ENCODE measurements around the gene H1-8. TPM values are rescaled to one million over a fixed set of nuclear protein-coding genes. Genes with fewer than 3 reads are reported as not detected.

Gene H1-8
- total and polyA plus RNA-seq, 7 donors = not detected

- Histone ChIP-seq H3K4me3 (no peak overlapping the region), H3K27me3 (no peaks in the 10 kb centered on the region), H3K27ac (peak overlapping the region in 1 of 4 donors; percentile 14), H3K9me3 (no peaks in the 10 kb centered on the region), H3K36me3 (peaks cover 5 to 64% (median 8%) of the 10 kb centered on the region in 4 donors), H3K4me1 (peaks cover 0 to 5% (median 1%) of the 10 kb centered on the region in 4 donors)
- DNase-seq = no peak
- 96 to 97% methylated on average over 5 of the region's 5 CpGs for WGBS, 2 donors
- no peak for TF ChIP-seq EP300 (IDR thresholded peaks at IDR 0.05)
- intact Hi-C loops (cut with DNase I) = no loop called here
Measured at GRCh38 chr3:129500334-129500658, 42.7 kb upstream of the H1-8 start.

DNA sequence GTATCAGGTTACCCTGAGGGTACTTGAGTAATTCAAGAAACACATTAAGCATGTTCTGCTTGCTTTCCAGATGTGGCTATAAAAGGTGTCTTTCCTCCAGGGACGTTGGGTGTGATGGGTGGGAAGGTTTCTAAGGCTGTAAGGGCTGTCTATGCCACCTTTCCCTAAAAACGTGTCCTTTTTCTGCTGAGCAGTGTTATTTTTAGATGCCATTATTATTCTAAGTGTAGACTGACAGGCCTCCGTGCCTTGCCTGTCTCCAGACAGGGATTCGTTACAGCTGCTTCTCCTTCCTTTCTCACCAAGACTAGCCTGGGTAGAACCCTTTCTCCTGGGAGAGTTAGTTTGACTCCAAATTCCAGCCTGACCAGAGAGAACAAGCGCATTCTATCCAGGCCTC lies 41.3 kb upstream of the H1-8 start:
- H3K9me3 ChIP-seq = no peaks in the 10 kb centered on the region
- peaks cover 2 to 66% (median 10%) of the 10 kb centered on the region in 4 donors for H3K36me3 ChIP-seq
- no peak for DNase-seq
- no peak overlapping the region for H3K4me3 ChIP-seq
- intact Hi-C loops (cut with DNase I) = no loop called here
- TF ChIP-seq, protein P1, sequence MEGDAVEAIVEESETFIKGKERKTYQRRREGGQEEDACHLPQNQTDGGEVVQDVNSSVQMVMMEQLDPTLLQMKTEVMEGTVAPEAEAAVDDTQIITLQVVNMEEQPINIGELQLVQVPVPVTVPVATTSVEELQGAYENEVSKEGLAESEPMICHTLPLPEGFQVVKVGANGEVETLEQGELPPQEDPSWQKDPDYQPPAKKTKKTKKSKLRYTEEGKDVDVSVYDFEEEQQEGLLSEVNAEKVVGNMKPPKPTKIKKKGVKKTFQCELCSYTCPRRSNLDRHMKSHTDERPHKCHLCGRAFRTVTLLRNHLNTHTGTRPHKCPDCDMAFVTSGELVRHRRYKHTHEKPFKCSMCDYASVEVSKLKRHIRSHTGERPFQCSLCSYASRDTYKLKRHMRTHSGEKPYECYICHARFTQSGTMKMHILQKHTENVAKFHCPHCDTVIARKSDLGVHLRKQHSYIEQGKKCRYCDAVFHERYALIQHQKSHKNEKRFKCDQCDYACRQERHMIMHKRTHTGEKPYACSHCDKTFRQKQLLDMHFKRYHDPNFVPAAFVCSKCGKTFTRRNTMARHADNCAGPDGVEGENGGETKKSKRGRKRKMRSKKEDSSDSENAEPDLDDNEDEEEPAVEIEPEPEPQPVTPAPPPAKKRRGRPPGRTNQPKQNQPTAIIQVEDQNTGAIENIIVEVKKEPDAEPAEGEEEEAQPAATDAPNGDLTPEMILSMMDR (IDR thresholded peaks at IDR 0.05) = no peak
- TF ChIP-seq POLR2A (IDR thresholded peaks at IDR 0.05) (no peak), POLR2AphosphoS5 (IDR thresholded peaks at IDR 0.05) (no peak), EP300 (IDR thresholded peaks at IDR 0.05) (no peak)
- H3K27ac ChIP-seq = no peak overlapping the region
- H3K27me3 ChIP-seq = no peaks in the 10 kb centered on the region
- WGBS, 2 donors = 85 to 91% methylated on average over 5 of the region's 5 CpGs
- no peaks in the 10 kb centered on the region for H3K4me1 ChIP-seq

- no peak overlapping the region for H3K27ac ChIP-seq
- DNase-seq = no peak
- WGBS, 2 donors = 96% methylated on average over 18 of the region's 18 CpGs
- H3K27me3 ChIP-seq = no peaks in the 10 kb centered on the region
- H3K36me3 ChIP-seq = peaks cover 8 to 72% (median 14%) of the 10 kb centered on the region in 4 donors
- H3K4me3 ChIP-seq = no peak overlapping the region
- TF ChIP-seq POLR2A (IDR thresholded peaks at IDR 0.05) (no peak), POLR2AphosphoS5 (IDR thresholded peaks at IDR 0.05) (no peak), EP300 (IDR thresholded peaks at IDR 0.05) (no peak)
- TF ChIP-seq, protein P1 (IDR thresholded peaks at IDR 0.05) = no peak
- no peaks in the 10 kb centered on the region for H3K9me3 ChIP-seq
- intact Hi-C loops (cut with DNase I) = no loop called here
- H3K4me1 ChIP-seq = no peaks in the 10 kb centered on the region
Measured at GRCh38 chr3:129502641-129503408, 40.1 kb upstream of the H1-8 start.

GRCh38 chr3:129503471-129504291 lies 39.3 kb upstream of the H1-8 start:
- Histone ChIP-seq H3K9me3 (no peaks in the 10 kb centered on the region), H3K4me1 (no peaks in the 10 kb centered on the region), H3K4me3 (no peak overlapping the region), H3K27me3 (no peaks in the 10 kb centered on the region), H3K27ac (no peak overlapping the region), H3K36me3 (peaks cover 8 to 79% (median 14%) of the 10 kb centered on the region in 4 donors)
- WGBS, 2 donors = 92 to 93% methylated on average over 13 of the region's 13 CpGs
- intact Hi-C loops (cut with DNase I) = no loop called here
- no peak for TF ChIP-seq EP300 (IDR thresholded peaks at IDR 0.05)
- TF ChIP-seq, protein P1 (IDR thresholded peaks at IDR 0.05) = no peak
- no peak for TF ChIP-seq POLR2AphosphoS5 (IDR thresholded peaks at IDR 0.05)
- TF ChIP-seq POLR2A (IDR thresholded peaks at IDR 0.05) = no peak
- DNase-seq = no peak

DNA sequence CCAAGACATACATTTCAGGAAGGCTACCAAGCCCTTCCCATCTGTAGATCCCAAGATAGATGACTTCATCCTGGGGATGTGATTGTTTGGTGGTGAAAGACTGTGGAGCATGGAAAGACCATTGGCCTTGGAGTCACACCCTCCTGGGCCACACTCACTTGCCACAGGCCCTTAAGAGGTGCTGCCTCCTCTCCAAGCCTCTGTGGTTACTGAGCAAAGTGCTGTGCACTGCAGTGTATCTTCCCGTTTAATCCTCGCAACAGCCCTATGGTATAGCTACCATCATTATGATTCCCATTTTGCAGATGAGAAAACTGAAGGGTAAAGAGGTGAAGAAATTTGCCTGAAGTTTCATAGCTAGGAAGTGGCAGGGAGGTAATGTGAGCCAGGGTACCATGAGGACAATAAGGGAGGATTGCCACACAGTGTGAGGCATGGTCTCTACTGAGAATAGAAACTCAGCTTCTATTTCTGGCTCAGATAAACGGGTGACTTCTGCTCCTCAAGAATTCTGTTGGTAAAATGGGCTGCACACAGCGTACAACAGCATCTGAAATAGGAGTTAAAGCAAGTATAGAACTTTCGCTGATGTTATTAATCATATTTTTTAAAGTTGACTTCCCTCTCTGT lies 38.4 kb upstream of the H1-8 start:
- H3K4me3 ChIP-seq = no peak overlapping the region
- DNase-seq = no peak
- no peaks in the 10 kb centered on the region for H3K9me3 ChIP-seq
- H3K27ac ChIP-seq = no peak overlapping the region
- H3K4me1 ChIP-seq = no peaks in the 10 kb centered on the region
- TF ChIP-seq POLR2AphosphoS5 (IDR thresholded peaks at IDR 0.05) (no peak), POLR2A (IDR thresholded peaks at IDR 0.05) (no peak), EP300 (IDR thresholded peaks at IDR 0.05) (no peak)
- TF ChIP-seq, protein P1 (IDR thresholded peaks at IDR 0.05) = no peak
- 91 to 95% methylated on average over 5 of the region's 5 CpGs for WGBS, 2 donors
- peaks cover 8 to 81% (median 14%) of the 10 kb centered on the region in 4 donors for H3K36me3 ChIP-seq
- intact Hi-C loops (cut with DNase I) = no loop called here
- H3K27me3 ChIP-seq = no peaks in the 10 kb centered on the region
